BJ (cell line): ENCODE results near the gene GPRC5B. TPM values are rescaled to one million over a fixed set of nuclear protein-coding genes. Genes with fewer than 3 reads are reported as not detected.

Experiments
- CTCF ChIA-PET: fragments of 350-600 bp; formaldehyde crosslinking; extraction: SDS; loops from one replicate; lab custom pipeline; 2021; ENCODE audit warnings: antibody characterized with exemption, inconsistent platforms; lab: Yijun Ruan, JAX
- POLR2A ChIA-PET: fragments of 300-600 bp; sonication (Branson Sonifier 250); formaldehyde crosslinking; extraction: SDS; loops from one replicate; lab custom pipeline; 2021; ENCODE audit warnings: antibody characterized with exemption; lab: Charles Lee
- DNase-seq: peaks from one replicate; pipeline ENCODE4 v3.0.0-alpha.2; 2011; ENCODE audit warnings: low read depth
- H3K27me3 ChIP-seq: 2 replicates; pipeline ENCODE4 v1.6.0; 2011; ENCODE audit warnings: low read length; ENCODE audit not compliant: control insufficient read depth, insufficient read depth
- H3K36me3 ChIP-seq: 2 replicates; pipeline ENCODE4 v1.5.1; 2011; ENCODE audit warnings: low read length; ENCODE audit not compliant: control insufficient read depth, insufficient read depth
- H3K4me3 ChIP-seq: 2 replicates; pipeline ENCODE4 v1.5.1; 2011; ENCODE audit warnings: low read depth, mild to moderate bottlenecking, control low read depth, low read length
- CTCF ChIP-seq: IDR thresholded peaks from 2 replicates; pipeline ENCODE4 v1.5.1; 2011; ENCODE audit warnings: low read depth, mild to moderate bottlenecking, control low read depth, inconsistent platforms, low read length, moderate library complexity; ENCODE audit not compliant: insufficient read depth
- polyA plus RNA-seq: library from polyadenylated mRNA; depleted of rRNA; stranded (reverse); fragments of >200 nt; gene quantifications from 2 replicates; pipeline ENCODE4 v1.2.3, GENCODE V29; 2011

GPRC5B gene
- polyA plus RNA-seq, 1 experiment = 0.33 TPM

- POLR2A ChIA-PET = no interaction called here
Measured at GRCh38 chr16:19843371-19843770, 41.3 kb downstream of the GPRC5B start.

GRCh38 chr16:19842426-19843157 is 42.1 kb downstream of the GPRC5B start:
- DNase-seq = no peak
- H3K27me3 ChIP-seq = no peaks in the 10 kb centered on the region
- ChIA-PET POLR2A (no interaction called here), CTCF (no interaction called here)
- no peak overlapping the region for H3K4me3 ChIP-seq
- no peak for TF ChIP-seq CTCF
- no peaks in the 10 kb centered on the region for H3K36me3 ChIP-seq

More at GRCh38 chr16:19843371-19843770, 41.3 kb downstream of the GPRC5B start:
- CTCF ChIA-PET = no interaction called here
- Histone ChIP-seq H3K27me3 (no peaks in the 10 kb centered on the region), H3K4me3 (no peak overlapping the region), H3K36me3 (no peaks in the 10 kb centered on the region)
- DNase-seq = no peak
- TF ChIP-seq CTCF = no peak

- H3K27me3 ChIP-seq = no peaks in the 10 kb centered on the region
- no peak overlapping the region for H3K4me3 ChIP-seq
- TF ChIP-seq CTCF = no peak
- POLR2A ChIA-PET = no interaction called here
- DNase-seq = no peak
- CTCF ChIA-PET = no interaction called here
- no peaks in the 10 kb centered on the region for H3K36me3 ChIP-seq
Measured at GRCh38 chr16:19841184-19841583, 43.5 kb downstream of the GPRC5B start.

GRCh38 chr16:19840524-19841110 is 44.0 kb downstream of the GPRC5B start:
- CTCF ChIA-PET = no interaction called here
- H3K36me3 ChIP-seq = no peaks in the 10 kb centered on the region
- H3K4me3 ChIP-seq = no peak overlapping the region
- POLR2A ChIA-PET = no interaction called here
- DNase-seq = no peak
- TF ChIP-seq CTCF = no peak
- no peaks in the 10 kb centered on the region for H3K27me3 ChIP-seq

- ChIA-PET POLR2A (no interaction called here), CTCF (no interaction called here)
- H3K27me3 ChIP-seq = no peaks in the 10 kb centered on the region
- TF ChIP-seq CTCF = no peak
- no peak for DNase-seq
- H3K36me3 ChIP-seq = no peaks in the 10 kb centered on the region
- no peak overlapping the region for H3K4me3 ChIP-seq
Measured at GRCh38 chr16:19837984-19838707, 46.5 kb downstream of the GPRC5B start.
